K562 (cell line): ENCODE results near the gene SESN3. TPM values are rescaled to one million over a fixed set of nuclear protein-coding genes. Genes with fewer than 3 reads are reported as not detected.

Source experiments
- CHD4 ChIP-seq: fragments of 200-600 bp; sonication (generic); IDR thresholded peaks from 3 replicates; pipeline ENCODE4 v1.6.1; 2012; ENCODE audit warnings: low read depth, mild to moderate bottlenecking, mixed read lengths, low read length, inconsistent platforms; ENCODE audit not compliant: insufficient read depth, insufficient replicate concordance, poor library complexity, severe bottlenecking
- HOMEZ ChIP-seq: fragments of 250-450 bp; sonication (Bioruptor Pico); IDR thresholded peaks from 2 replicates; pipeline ENCODE4 v1.4.0; 2020; ENCODE audit warnings: mild to moderate bottlenecking, moderate library complexity
- ILF3 ChIP-seq: fragments of 450-650 bp; IDR thresholded peaks from 2 replicates; pipeline ENCODE4 v1.6.1; 2018; ENCODE audit warnings: antibody characterized with exemption, mild to moderate bottlenecking, moderate library complexity, borderline replicate concordance
- JUN ChIP-seq, 2 experiments: sonication (generic) in 1 of 2; formaldehyde crosslinking in 1 of 2; IDR thresholded peaks; 2 replicates each; pipeline versions ENCODE4 v1.6.1 to v1.8.0; 2012 to 2022; ENCODE audit warnings: borderline replicate concordance in 2 of 2, mild to moderate bottlenecking in 2 of 2, improper control_type of control experiment in 1 of 2, low read depth in 1 of 2, low read length in 1 of 2, missing genetic modification reagents in 1 of 2
- KDM1A ChIP-seq, 2 experiments: fragments of 450-650 bp; IDR thresholded peaks; 2 replicates each; pipeline ENCODE4 v1.6.1; 2016; ENCODE audit warnings: mild to moderate bottlenecking in 2 of 2
- KLF6 ChIP-seq: fragments of 250-450 bp; sonication (Bioruptor Pico); IDR thresholded peaks from 2 replicates; pipeline ENCODE4 v1.4.0; 2020; ENCODE audit warnings: mild to moderate bottlenecking, moderate library complexity, borderline replicate concordance
- MLX ChIP-seq, 2 experiments: fragments of 450-650 bp in 1 of 2; sonication (generic) in 1 of 2; formaldehyde crosslinking; conservative IDR thresholded peaks; 2 replicates each; pipeline versions ENCODE4 v1.4.0 to v1.8.1; 2020 to 2022; ENCODE audit warnings: mild to moderate bottlenecking in 1 of 2, missing genetic modification reagents in 1 of 2
- NFIC ChIP-seq: fragments of 450-650 bp; IDR thresholded peaks from 2 replicates; pipeline ENCODE4 v1.6.1; 2017; ENCODE audit warnings: mild to moderate bottlenecking, inconsistent platforms
- PHB ChIP-seq: fragments of 250-450 bp; sonication (Bioruptor Pico); IDR thresholded peaks from 2 replicates; pipeline ENCODE4 v1.5.0; 2021
- POLR2B ChIP-seq: fragments of 450-650 bp; IDR thresholded peaks from 2 replicates; pipeline ENCODE4 v1.6.1; 2018; ENCODE audit warnings: low read depth; ENCODE audit not compliant: partially characterized antibody
- SMAD4 ChIP-seq: fragments of 250-450 bp; sonication (Bioruptor Pico); conservative IDR thresholded peaks from 2 replicates; pipeline ENCODE4 v1.8.0; 2021; ENCODE audit warnings: inconsistent platforms, mild to moderate bottlenecking, moderate library complexity
- SRSF9 ChIP-seq: fragments of 200-400 bp; formaldehyde crosslinking; IDR thresholded peaks from 2 replicates; pipeline ENCODE4 v1.6.1; 2017; ENCODE audit warnings: low read depth, low read length, borderline replicate concordance
- XRCC3 ChIP-seq: fragments of 450-650 bp; IDR thresholded peaks from 2 replicates; pipeline ENCODE4 v1.6.1; 2017; ENCODE audit warnings: mild to moderate bottlenecking, moderate library complexity
- ZNF140 ChIP-seq: fragments of 250-450 bp; sonication (Bioruptor Pico); IDR thresholded peaks from 2 replicates; pipeline ENCODE4 v1.8.0; 2021; ENCODE audit warnings: moderate library complexity, mild to moderate bottlenecking, inconsistent platforms
- ZNF224 ChIP-seq: sonication (generic); formaldehyde crosslinking; IDR thresholded peaks from 2 replicates; pipeline ENCODE4 v1.8.0; 2022; ENCODE audit warnings: mild to moderate bottlenecking, missing genetic modification reagents
- ZNF644 ChIP-seq: fragments of 200-800 bp; sonication (Bioruptor generic); IDR thresholded peaks from 2 replicates; pipeline ENCODE4 v1.6.1; 2016; ENCODE audit warnings: low read depth, missing genetic modification characterization, missing compliant biosample characterization
- ZNF766 ChIP-seq: fragments of 200-800 bp; sonication (Bioruptor generic); conservative IDR thresholded peaks from 2 replicates; pipeline ENCODE4 v1.6.1; 2016; ENCODE audit warnings: missing genetic modification characterization, missing compliant biosample characterization
- polyA plus RNA-seq, 8 experiments: library from polyadenylated mRNA; depleted of rRNA in 4 of 8; stranded (reverse) in 5 of 8; unstranded in 3 of 8; fragments of >200 nt; fragmentation: Nextera tagmentation in 2 of 8; fragmentation: Illumina TruSeq in 1 of 8; extraction: Ambion mirVana in 2 of 8; extraction: Trizol in 1 of 8; gene quantifications; 2 replicates each; pipeline versions ENCODE4 v1.2.1 to v1.2.3, GENCODE V29; 2011 to 2014; ENCODE audit warnings: inconsistent platforms in 1 of 8, missing spikeins in 1 of 8
- total RNA-seq, 7 experiments: library from RNA; depleted of rRNA in 6 of 7; stranded (reverse); fragments of >200 nt in 6 of 7; fragmentation: Illumina TruSeq in 2 of 7; extraction: Trizol in 2 of 7; gene quantifications; 2 replicates each; pipeline versions ENCODE4 v1.2.1 to v1.2.3, GENCODE V29; 2011 to 2021; ENCODE audit warnings: low replicate concordance in 1 of 7
- TF ChIP-seq, protein P1 (sequence below): fragments of 450-650 bp; IDR thresholded peaks from 2 replicates; pipeline ENCODE4 v1.6.1; 2017; ENCODE audit warnings: antibody characterized with exemption
- TF ChIP-seq, protein P2 (sequence below): fragments of 450-650 bp; IDR thresholded peaks from one replicate; pipeline ENCODE4 v1.6.1; 2018; ENCODE audit warnings: mild to moderate bottlenecking, moderate library complexity; ENCODE audit not compliant: partially characterized antibody

SESN3 gene
- total and polyA plus RNA-seq, 9 of the 15 experiments (the other 6 are each of a cell fraction or from before 2014, with no cell fraction given): 0.44 to 2.6 (median 1.5) TPM

DNA sequence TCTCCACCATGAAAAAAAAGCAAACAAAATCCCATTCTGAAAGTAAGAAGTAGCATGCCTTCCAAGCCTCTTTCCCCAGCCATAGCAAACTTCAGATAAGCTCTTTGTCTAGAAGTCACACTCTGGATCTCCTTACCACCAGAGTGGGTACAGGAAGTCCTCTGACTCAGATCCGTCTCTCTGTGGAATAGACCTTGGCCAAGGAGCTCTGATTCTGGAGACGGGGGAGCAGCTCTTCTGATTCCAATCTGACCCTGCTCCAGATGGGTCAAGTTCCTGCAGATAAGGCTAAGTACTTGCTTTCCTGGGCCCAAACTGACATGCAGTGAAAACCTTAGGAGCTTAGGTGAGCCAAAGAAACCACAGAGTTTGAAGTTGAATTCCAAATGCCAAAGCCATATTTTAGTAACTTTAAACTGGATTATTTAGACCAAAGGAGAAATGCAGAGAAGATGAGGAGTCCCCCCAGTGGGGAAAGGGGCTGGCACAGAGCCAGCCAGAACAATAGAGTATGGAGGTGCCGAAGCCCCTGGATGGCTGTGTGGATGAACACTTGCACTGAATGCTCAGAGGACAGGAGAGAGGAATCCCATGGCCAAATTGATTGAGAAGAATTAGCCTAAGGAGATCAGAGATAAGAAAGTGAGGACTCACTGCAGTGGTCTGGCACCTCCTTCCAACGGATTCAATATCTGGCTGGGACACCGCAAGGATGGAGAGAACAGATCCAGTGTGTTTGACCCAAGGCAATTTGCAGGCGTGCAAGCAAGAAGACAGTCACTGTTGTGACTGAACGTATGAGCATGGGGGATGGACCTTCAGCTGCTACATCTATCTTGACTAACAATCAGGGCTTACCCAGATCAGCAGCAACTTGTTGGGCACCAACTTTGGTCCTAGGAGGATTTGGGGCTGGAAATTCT lies 86.4 kb downstream of the SESN3 start (continued):
- no peak for TF ChIP-seq HOMEZ
- no peak for TF ChIP-seq ZNF644 (tag)
- TF ChIP-seq, protein P1, sequence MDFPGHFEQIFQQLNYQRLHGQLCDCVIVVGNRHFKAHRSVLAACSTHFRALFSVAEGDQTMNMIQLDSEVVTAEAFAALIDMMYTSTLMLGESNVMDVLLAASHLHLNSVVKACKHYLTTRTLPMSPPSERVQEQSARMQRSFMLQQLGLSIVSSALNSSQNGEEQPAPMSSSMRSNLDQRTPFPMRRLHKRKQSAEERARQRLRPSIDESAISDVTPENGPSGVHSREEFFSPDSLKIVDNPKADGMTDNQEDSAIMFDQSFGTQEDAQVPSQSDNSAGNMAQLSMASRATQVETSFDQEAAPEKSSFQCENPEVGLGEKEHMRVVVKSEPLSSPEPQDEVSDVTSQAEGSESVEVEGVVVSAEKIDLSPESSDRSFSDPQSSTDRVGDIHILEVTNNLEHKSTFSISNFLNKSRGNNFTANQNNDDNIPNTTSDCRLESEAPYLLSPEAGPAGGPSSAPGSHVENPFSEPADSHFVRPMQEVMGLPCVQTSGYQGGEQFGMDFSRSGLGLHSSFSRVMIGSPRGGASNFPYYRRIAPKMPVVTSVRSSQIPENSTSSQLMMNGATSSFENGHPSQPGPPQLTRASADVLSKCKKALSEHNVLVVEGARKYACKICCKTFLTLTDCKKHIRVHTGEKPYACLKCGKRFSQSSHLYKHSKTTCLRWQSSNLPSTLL: no peak
- TF ChIP-seq JUN (IDR thresholded peaks at IDR 0.05; ENCODE audit: borderline replicate concordance, low read depth, low read length): 0 out of 2 replicates have a peak, but pooled peaks have one; percentile 33
- TF ChIP-seq JUN (CRISPR knock-in tag; IDR thresholded peaks at IDR 0.05; ENCODE audit: borderline replicate concordance): no peak
- no peak for TF ChIP-seq MLX (CRISPR knock-in tag; conservative IDR thresholded peaks at IDR 0.05)
- no peak; the same call in 1 of the 2 replicates for TF ChIP-seq ZNF766 (CRISPR knock-in tag)
- TF ChIP-seq ILF3: no peak
- TF ChIP-seq SMAD4 (CRISPR knock-in tag): peak; percentile 45; the same call in 1 of the 2 replicates
- TF ChIP-seq ZNF140 (CRISPR knock-in tag): no peak
- TF ChIP-seq POLR2B: no peak
- no peak; the same call in 1 of the 2 replicates for TF ChIP-seq KLF6 (CRISPR knock-in tag)
- no peak for TF ChIP-seq ZNF224 (CRISPR knock-in tag)
- no peak for TF ChIP-seq SRSF9
- no peak for TF ChIP-seq PHB
- TF ChIP-seq NFIC: peak; percentile 91
- TF ChIP-seq XRCC3: no peak
- TF ChIP-seq CHD4: no peak
- TF ChIP-seq, protein P2, sequence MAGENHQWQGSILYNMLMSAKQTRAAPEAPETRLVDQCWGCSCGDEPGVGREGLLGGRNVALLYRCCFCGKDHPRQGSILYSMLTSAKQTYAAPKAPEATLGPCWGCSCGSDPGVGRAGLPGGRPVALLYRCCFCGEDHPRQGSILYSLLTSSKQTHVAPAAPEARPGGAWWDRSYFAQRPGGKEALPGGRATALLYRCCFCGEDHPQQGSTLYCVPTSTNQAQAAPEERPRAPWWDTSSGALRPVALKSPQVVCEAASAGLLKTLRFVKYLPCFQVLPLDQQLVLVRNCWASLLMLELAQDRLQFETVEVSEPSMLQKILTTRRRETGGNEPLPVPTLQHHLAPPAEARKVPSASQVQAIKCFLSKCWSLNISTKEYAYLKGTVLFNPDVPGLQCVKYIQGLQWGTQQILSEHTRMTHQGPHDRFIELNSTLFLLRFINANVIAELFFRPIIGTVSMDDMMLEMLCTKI: no peak
- peak; percentile 60 to 74; a peak in 2 of 4 replicates for TF ChIP-seq KDM1A (IDR thresholded peaks at IDR 0.05)
